B cell (primary cell): ENCODE data around the gene EFHB. TPM values are rescaled to one million over a fixed set of nuclear protein-coding genes. Genes with fewer than 3 reads are reported as not detected.

ENCODE experiments used
- ATAC-seq: fragments of 200-7000 bp; cut with Tn5 transposase; one replicate; pipeline ENCODE4 v1.10.0; 2021; ENCODE audit warnings: low read depth, mild to moderate bottlenecking, moderate number of reproducible peaks, moderate library complexity
- CTCF ChIA-PET: fragments of 350-600 bp; sonication (Branson Sonifier 250); formaldehyde crosslinking; loops from one replicate; lab custom pipeline; 2021; ENCODE audit warnings: antibody characterized with exemption, inconsistent platforms; lab: Charles Lee
- POLR2A ChIA-PET: fragments of 350-600 bp; sonication (Branson Sonifier 250); formaldehyde crosslinking; loops from one replicate; lab custom pipeline; 2021; ENCODE audit warnings: antibody characterized with exemption; lab: Charles Lee
- DNase-seq: peaks from one replicate; pipeline ENCODE4 v3.0.0; 2013
- H2AFZ ChIP-seq: 2 replicates; pipeline ENCODE4 v1.6.1; 2012; ENCODE audit warnings: mild to moderate bottlenecking, low read depth, low read length; ENCODE audit not compliant: insufficient read depth, poor library complexity, severe bottlenecking
- H3K27ac ChIP-seq, 2 donors: 1 replicate in 1 of 2; 2 replicates in 1 of 2; pipeline ENCODE4 v1.5.1; 2012 to 2013; ENCODE audit warnings: low read length in 2 of 2, mild to moderate bottlenecking in 2 of 2, moderate library complexity in 1 of 2
- H3K27me3 ChIP-seq, 4 experiments: fragments of 200-600 bp in 1 of 4; sonication (generic) in 1 of 4; replicated peaks in 1 of 4; 1 replicate in 2 of 4; 2 replicates in 2 of 4; pipeline versions ENCODE4 v1.6.1 to v1.7.0; 2013 to 2016; ENCODE audit warnings: low read length in 3 of 4, mild to moderate bottlenecking in 2 of 4, mixed read lengths in 1 of 4, moderate library complexity in 1 of 4; ENCODE audit not compliant: insufficient read depth in 4 of 4, control insufficient read depth in 3 of 4; ENCODE audit errors: control extremely low read depth in 1 of 4
- H3K36me3 ChIP-seq, 2 experiments: replicated peaks in 1 of 2; 1 replicate in 1 of 2; 2 replicates in 1 of 2; pipeline versions ENCODE4 v1.6.1 to v1.7.1; 2013; ENCODE audit warnings: low read length in 1 of 2; ENCODE audit not compliant: insufficient read depth in 2 of 2, control insufficient read depth in 1 of 2; ENCODE audit errors: control extremely low read depth in 1 of 2, extremely low read depth in 1 of 2
- H3K4me1 ChIP-seq, 2 donors: fragments of 200-600 bp in 1 of 2; sonication (generic) in 1 of 2; 1 replicate in 1 of 2; 2 replicates in 1 of 2; pipeline versions ENCODE4 v1.5.1 to v1.6.1; 2013 to 2017; ENCODE audit warnings: low read length in 2 of 2; ENCODE audit not compliant: control insufficient read depth in 2 of 2, insufficient read depth in 2 of 2
- H3K4me2 ChIP-seq: replicated peaks from 2 replicates; pipeline ENCODE3; 2012; ENCODE audit warnings: mild to moderate bottlenecking, low read depth, low read length; ENCODE audit not compliant: poor library complexity, severe bottlenecking
- H3K4me3 ChIP-seq, 5 experiments: fragments of 200-600 bp in 1 of 5; sonication (generic) in 1 of 5; 1 replicate in 3 of 5; 2 replicates in 2 of 5; pipeline versions ENCODE4 v1.5.1 to v1.7.0; 2011 to 2016; ENCODE audit warnings: low read length in 4 of 5, mild to moderate bottlenecking in 4 of 5, low read depth in 2 of 5, control low read depth in 1 of 5, moderate library complexity in 1 of 5; ENCODE audit not compliant: insufficient read depth in 1 of 5; ENCODE audit errors: control extremely low read depth in 1 of 5, extremely low read depth in 1 of 5
- H3K79me2 ChIP-seq: fragments of 200-600 bp; sonication (generic); one replicate; pipeline ENCODE4 v1.6.0; 2016; ENCODE audit warnings: low read length; ENCODE audit not compliant: control insufficient read depth, insufficient read depth
- H3K9ac ChIP-seq: fragments of 200-600 bp; sonication (generic); 2 replicates; pipeline ENCODE4 v1.6.1; 2017; ENCODE audit warnings: mild to moderate bottlenecking, low read length, moderate library complexity
- H3K9me3 ChIP-seq, 3 donors: one replicate each; pipeline versions ENCODE4 v1.6.1 to v1.7.1; 2013; ENCODE audit warnings: low read length in 2 of 3; ENCODE audit not compliant: control insufficient read depth in 2 of 3, insufficient read depth in 1 of 3; ENCODE audit errors: control extremely low read depth in 1 of 3
- H4K20me1 ChIP-seq: 2 replicates; pipeline ENCODE4 v1.6.0; 2012; ENCODE audit warnings: mild to moderate bottlenecking, low read length; ENCODE audit not compliant: insufficient read depth, control insufficient read depth, poor library complexity, severe bottlenecking
- H3K27ac Mint-ChIP-seq: one replicate; pipeline ENCODE4 v1.8.0; 2021; ENCODE audit warnings: mixed read lengths
- H3K27me3 Mint-ChIP-seq: one replicate; pipeline ENCODE4 v1.8.0; 2021; ENCODE audit warnings: mixed read lengths
- H3K4me1 Mint-ChIP-seq: one replicate; pipeline ENCODE4 v1.8.0; 2021; ENCODE audit warnings: mixed read lengths
- H3K4me3 Mint-ChIP-seq: one replicate; pipeline ENCODE4 v1.8.0; 2021; ENCODE audit warnings: mixed read lengths
- H3K9me3 Mint-ChIP-seq: one replicate; pipeline ENCODE4 v1.8.0; 2022; ENCODE audit warnings: mixed read lengths; ENCODE audit not compliant: insufficient read depth
- EZH2 ChIP-seq: IDR thresholded peaks from 2 replicates; pipeline ENCODE4 v1.6.1; 2012; ENCODE audit warnings: borderline replicate concordance, low read depth, mild to moderate bottlenecking, moderate library complexity, low read length; ENCODE audit not compliant: insufficient read depth, poor library complexity, severe bottlenecking
- WGBS: methylation state at CpG from one replicate; pipeline ENCODE4 v1.1.5; 2013; ENCODE audit warnings: missing lambda C conversion rate; ENCODE audit not compliant: insufficient coverage; 5-methylcytosine and 5-hydroxymethylcytosine counted together
- intact Hi-C: fragments of 100-400 bp; cut with micrococcal nuclease; formaldehyde crosslinking; loops from one replicate; pipeline ENCODE4 v1.10.0; 2022
- polyA minus RNA-seq: library from RNA; depleted of rRNA, polyadenylated mRNA; stranded (reverse); fragments of >200 nt; gene quantifications from 2 replicates; pipeline ENCODE4 v1.2.3, GENCODE V29; 2012
- polyA plus RNA-seq: library from polyadenylated mRNA; depleted of rRNA; stranded (reverse); fragments of >200 nt; gene quantifications from 2 replicates; pipeline ENCODE4 v1.2.3, GENCODE V29; 2012
- total RNA-seq, 2 donors: library from RNA; stranded (reverse); fragments of 120-200 nt in 1 of 2; gene quantifications; 1 replicate in 1 of 2; 2 replicates in 1 of 2; pipeline versions ENCODE4 v1.2.3 to v1.2.4, GENCODE V29; 2013 to 2022
- TF ChIP-seq, protein P1 (sequence below): fragments of 200-600 bp; IDR thresholded peaks from one replicate; pipeline ENCODE4 v1.8.0; 2022; ENCODE audit warnings: antibody characterized with exemption, mild to moderate bottlenecking

EFHB gene, protein sequence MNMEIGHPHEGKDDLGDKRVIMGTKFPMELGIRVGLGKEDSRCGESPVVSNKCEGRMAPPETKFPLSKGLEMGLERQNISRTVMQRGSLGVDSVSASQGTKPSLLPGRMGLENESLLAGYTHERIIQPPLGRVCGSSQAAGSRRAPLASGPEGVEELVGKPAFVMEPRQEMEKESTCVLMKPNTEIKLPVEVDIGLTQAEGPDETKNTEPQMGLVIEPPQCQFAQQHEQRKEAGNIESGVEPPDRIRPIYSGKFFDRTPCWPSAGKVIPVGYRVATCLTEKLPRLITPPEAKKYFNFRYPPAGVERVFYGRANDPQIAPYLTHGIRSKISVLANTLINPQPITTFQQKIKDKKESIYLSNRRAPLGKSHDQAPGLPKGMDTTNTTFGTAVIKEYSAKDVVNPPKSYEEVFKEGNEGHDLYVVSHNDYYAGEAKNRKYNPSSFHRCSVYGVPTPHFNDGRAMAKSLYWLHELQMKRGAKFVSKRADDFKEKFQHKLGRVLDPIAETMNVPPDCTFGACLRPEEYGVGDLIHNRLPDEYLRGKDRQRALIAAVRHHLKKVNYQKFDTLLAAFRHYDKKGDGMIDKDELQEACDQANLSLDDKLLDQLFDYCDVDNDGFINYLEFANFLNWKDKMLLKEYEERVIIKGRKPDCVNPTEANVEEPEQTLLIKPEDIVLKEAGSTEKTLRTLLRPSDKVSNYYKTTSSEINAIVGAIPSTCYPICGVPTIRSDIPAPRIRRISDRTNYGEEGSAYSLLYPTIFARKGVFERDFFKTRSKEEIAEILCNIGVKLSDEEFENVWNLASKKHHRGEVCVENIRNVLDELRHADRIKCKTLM
- 0.74 and 0.90 TPM in 2 replicates for total RNA-seq
- total RNA-seq (2013), result 2.9 TPM
- polyA plus RNA-seq, result 0.87 and 1.3 TPM in 2 replicates
- 5.5 and 6.4 TPM in 2 replicates for polyA minus RNA-seq

DNA sequence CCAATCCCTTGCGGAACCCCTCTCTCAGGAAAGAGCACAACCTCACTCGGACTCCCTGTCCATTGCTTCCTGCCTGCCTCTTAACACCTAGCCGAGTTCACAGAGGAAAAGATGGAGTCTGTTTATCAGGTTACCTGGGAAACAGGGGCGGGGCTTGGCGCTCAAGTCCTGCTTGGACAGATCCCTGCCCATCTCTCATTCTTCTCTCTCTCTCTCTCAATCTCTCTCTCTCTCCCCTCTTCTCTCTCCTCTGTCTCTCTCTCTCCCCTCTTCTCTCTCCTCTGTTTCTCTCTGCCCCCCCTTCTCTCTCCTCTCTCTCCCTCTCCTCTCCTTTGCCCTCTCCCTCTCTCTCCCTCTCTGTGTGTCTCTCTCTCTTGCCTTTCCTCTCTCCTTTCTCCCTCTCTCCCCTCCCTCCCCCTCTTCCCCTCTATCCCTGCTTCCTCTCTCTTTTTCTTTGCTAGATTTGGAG is at the start of gene EFHB:
TSS of gene EFHB (minus strand) at position 120 of the 469 bp plus-strand sequence. CDS start 199 bp downstream, outside the sequence.
- no peaks in the 10 kb centered on the region for H4K20me1 ChIP-seq
- H2AFZ ChIP-seq, result no peak within 1 kb of the TSS
- H3K27ac ChIP-seq, result no peak within 1 kb of the TSS
- H3K4me1 ChIP-seq, result peaks cover 10 to 11% of the 10 kb centered on the region in 2 donors
- Mint-ChIP-seq H3K9me3 (no peaks in the 10 kb centered on the region), H3K27ac (no peak within 1 kb of the TSS), H3K4me3 (no peak within 1 kb of the TSS), H3K4me1 (peaks cover 13% of the 10 kb centered on the region), H3K27me3 (no peaks in the 10 kb centered on the region)
- CTCF ChIA-PET, result interaction anchor here (0.6 kb wide), 1 partner anchor 100 kb away, joined by 3 read pairs; no protein-coding TSS in a partner anchor
- H3K36me3 ChIP-seq, result no peaks in the 10 kb centered on the region
- POLR2A ChIA-PET, result no interaction called here
- H3K27me3 ChIP-seq, result peaks cover 0 to 10% (median 0%) of the 10 kb centered on the region in 4 experiments
- H3K4me3 ChIP-seq, result no peak within 1 kb of the TSS
- WGBS, result 55% methylated on average over 3 of the region's 5 CpGs
- TF ChIP-seq, protein P1, sequence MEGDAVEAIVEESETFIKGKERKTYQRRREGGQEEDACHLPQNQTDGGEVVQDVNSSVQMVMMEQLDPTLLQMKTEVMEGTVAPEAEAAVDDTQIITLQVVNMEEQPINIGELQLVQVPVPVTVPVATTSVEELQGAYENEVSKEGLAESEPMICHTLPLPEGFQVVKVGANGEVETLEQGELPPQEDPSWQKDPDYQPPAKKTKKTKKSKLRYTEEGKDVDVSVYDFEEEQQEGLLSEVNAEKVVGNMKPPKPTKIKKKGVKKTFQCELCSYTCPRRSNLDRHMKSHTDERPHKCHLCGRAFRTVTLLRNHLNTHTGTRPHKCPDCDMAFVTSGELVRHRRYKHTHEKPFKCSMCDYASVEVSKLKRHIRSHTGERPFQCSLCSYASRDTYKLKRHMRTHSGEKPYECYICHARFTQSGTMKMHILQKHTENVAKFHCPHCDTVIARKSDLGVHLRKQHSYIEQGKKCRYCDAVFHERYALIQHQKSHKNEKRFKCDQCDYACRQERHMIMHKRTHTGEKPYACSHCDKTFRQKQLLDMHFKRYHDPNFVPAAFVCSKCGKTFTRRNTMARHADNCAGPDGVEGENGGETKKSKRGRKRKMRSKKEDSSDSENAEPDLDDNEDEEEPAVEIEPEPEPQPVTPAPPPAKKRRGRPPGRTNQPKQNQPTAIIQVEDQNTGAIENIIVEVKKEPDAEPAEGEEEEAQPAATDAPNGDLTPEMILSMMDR, result no peak
- no peak for TF ChIP-seq EZH2
- H3K9ac ChIP-seq, result no peak within 1 kb of the TSS
- intact Hi-C loops, result no loop called here
- no peaks in the 10 kb centered on the region for H3K79me2 ChIP-seq
- no peak within 1 kb of the TSS for H3K4me2 ChIP-seq
- ATAC-seq (no peak), DNase-seq (no peak)
- H3K9me3 ChIP-seq, result peaks cover 0 to 2% (median 0%) of the 10 kb centered on the region in 3 donors
